IMR-90 (cell line): ENCODE data around the gene ZEB2.

ENCODE experiments used
- BHLHE40 ChIP-seq: fragments of 150-350 bp; IDR thresholded peaks from 2 replicates; pipeline ENCODE4 v1.6.1; 2016; ENCODE audit warnings: mild to moderate bottlenecking, low read depth, low read length
- CTCF ChIP-seq: conservative IDR thresholded peaks from 2 replicates; pipeline ENCODE4 v1.5.1; 2012; ENCODE audit warnings: mild to moderate bottlenecking, low read depth, low read length, improper control_type of control experiment
- MAFK ChIP-seq: IDR thresholded peaks from 2 replicates; pipeline ENCODE4 v1.6.1; 2012; ENCODE audit warnings: low read depth, low read length, improper control_type of control experiment
- POLR2A ChIP-seq: IDR thresholded peaks from 2 replicates; pipeline ENCODE4 v1.6.1; 2012; ENCODE audit warnings: mild to moderate bottlenecking, low read depth, low read length

- no peak for TF ChIP-seq CTCF
- TF ChIP-seq MAFK: no peak
- no peak for TF ChIP-seq BHLHE40
- no peak for TF ChIP-seq POLR2A
Observed at GRCh38 chr2:144567745-144568144, 47.8 kb upstream of the ZEB2 start.
